Measurements from ENCODE around the gene PRXL2B. TPM values are rescaled to one million over a fixed set of nuclear protein-coding genes. Genes with fewer than 3 reads are reported as not detected.

PRXL2B gene
- polyA plus RNA-seq, 1 experiment: 10.2 TPM

GRCh38 chr1:2587860-2588571, 1.4 kb downstream of the PRXL2B start:
- no peaks in the 10 kb centered on the region for H3K27me3 ChIP-seq (ENCODE audit: control insufficient read depth, insufficient read depth, low read length)

GRCh38 chr1:2588661-2589430, 2.3 kb downstream of the PRXL2B start:
- CTCF ChIA-PET: no interaction called here
- no peak for TF ChIP-seq CTCF (IDR thresholded peaks at IDR 0.05; ENCODE audit: low read depth, low read length)
- no peak overlapping the region for H3K27ac ChIP-seq (ENCODE audit: low read depth, low read length)
- H3K27me3 ChIP-seq (ENCODE audit: control insufficient read depth, insufficient read depth, low read length): no peaks in the 10 kb centered on the region
- DNase-seq (ENCODE audit: low read depth, low spot score): no peak
- no peaks in the 10 kb centered on the region; the same call in 1 of the 2 replicates for H3K9me3 ChIP-seq (ENCODE audit: control insufficient read depth, insufficient read depth, low read length)
- H3K4me3 ChIP-seq (ENCODE audit: low read depth, low read length): no peak overlapping the region
- POLR2A ChIA-PET: no interaction called here

More at GRCh38 chr1:2587860-2588571, 1.4 kb downstream of the PRXL2B start:
- DNase-seq (ENCODE audit: low read depth, low spot score): no peak
- Histone ChIP-seq H3K27ac (ENCODE audit: low read depth, low read length) (no peak overlapping the region), H3K4me3 (ENCODE audit: low read depth, low read length) (peak overlapping the region; percentile 78), H3K9me3 (ENCODE audit: control insufficient read depth, insufficient read depth, low read length) (no peaks in the 10 kb centered on the region; the same call in 1 of the 2 replicates)
- ChIA-PET CTCF (interaction anchor here (0.5 kb wide), 1 partner anchor 1274 kb away, joined by 6 read pairs; no protein-coding TSS in a partner anchor), POLR2A (no interaction called here)
- TF ChIP-seq CTCF (IDR thresholded peaks at IDR 0.05; ENCODE audit: low read depth, low read length): no peak

- no peak for DNase-seq (ENCODE audit: low read depth, low spot score)
- ChIA-PET POLR2A (no interaction called here), CTCF (no interaction called here)
- no peaks in the 10 kb centered on the region for H3K27me3 ChIP-seq (ENCODE audit: control insufficient read depth, insufficient read depth, low read length)
- H3K27ac ChIP-seq (ENCODE audit: low read depth, low read length): no peak overlapping the region
- TF ChIP-seq CTCF (IDR thresholded peaks at IDR 0.05; ENCODE audit: low read depth, low read length): no peak
- H3K4me3 ChIP-seq (ENCODE audit: low read depth, low read length): no peak overlapping the region
- no peaks in the 10 kb centered on the region; the same call in 1 of the 2 replicates for H3K9me3 ChIP-seq (ENCODE audit: control insufficient read depth, insufficient read depth, low read length)
These were observed 3.1 kb downstream of the PRXL2B start for GRCh38 chr1:2589431-2590232.

GRCh38 chr1:2590233-2591141, 3.9 kb downstream of the PRXL2B start:
- Histone ChIP-seq H3K9me3 (ENCODE audit: control insufficient read depth, insufficient read depth, low read length) (no peaks in the 10 kb centered on the region; the same call in 1 of the 2 replicates), H3K4me3 (ENCODE audit: low read depth, low read length) (no peak overlapping the region), H3K27ac (ENCODE audit: low read depth, low read length) (no peak overlapping the region), H3K27me3 (ENCODE audit: control insufficient read depth, insufficient read depth, low read length) (no peaks in the 10 kb centered on the region)
- ChIA-PET CTCF (no interaction called here), POLR2A (no interaction called here)
- no peak for TF ChIP-seq CTCF (IDR thresholded peaks at IDR 0.05; ENCODE audit: low read depth, low read length)
- DNase-seq (ENCODE audit: low read depth, low spot score): no peak

Measured in AG04450 (cell line).